ENCODE measurements around the gene CAMK1D. TPM values are rescaled to one million over a fixed set of nuclear protein-coding genes. Genes with fewer than 3 reads are reported as not detected.
"Not testable (repeated sequence)": the region's sequence is repeated elsewhere in the genome, so short reads cannot be mapped to it uniquely, and the experiment has no call there.

Gene CAMK1D
- total RNA-seq, 4 donors from 2014 or later, result 5.6 to 23.9 (median 7.4) TPM

DNA sequence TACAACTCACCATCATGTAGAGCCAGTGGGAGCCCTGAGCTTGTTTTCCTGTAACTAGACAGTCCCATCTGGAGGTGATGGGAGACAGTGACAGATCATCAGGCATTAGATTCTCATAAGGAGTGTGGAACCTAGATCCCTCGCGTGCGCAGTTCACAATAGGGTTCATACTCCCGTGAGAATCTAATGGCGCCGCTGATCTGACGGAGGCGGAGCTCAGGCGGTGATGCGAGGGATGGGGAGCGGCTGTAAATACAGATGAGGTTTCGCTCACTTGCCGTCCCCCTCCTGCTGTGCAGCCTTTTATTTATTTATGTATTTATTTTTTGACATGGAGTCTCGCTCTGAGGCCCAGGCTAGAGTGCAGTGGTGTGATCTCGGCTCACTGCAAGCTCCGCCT is 139.3 kb downstream of the CAMK1D start:
- H3K4me1 ChIP-seq, result peaks cover 0 to 18% (median 4%) of the 10 kb centered on the region in 4 donors
- H3K4me3 ChIP-seq, result no peak overlapping the region
- TF ChIP-seq, protein P1, sequence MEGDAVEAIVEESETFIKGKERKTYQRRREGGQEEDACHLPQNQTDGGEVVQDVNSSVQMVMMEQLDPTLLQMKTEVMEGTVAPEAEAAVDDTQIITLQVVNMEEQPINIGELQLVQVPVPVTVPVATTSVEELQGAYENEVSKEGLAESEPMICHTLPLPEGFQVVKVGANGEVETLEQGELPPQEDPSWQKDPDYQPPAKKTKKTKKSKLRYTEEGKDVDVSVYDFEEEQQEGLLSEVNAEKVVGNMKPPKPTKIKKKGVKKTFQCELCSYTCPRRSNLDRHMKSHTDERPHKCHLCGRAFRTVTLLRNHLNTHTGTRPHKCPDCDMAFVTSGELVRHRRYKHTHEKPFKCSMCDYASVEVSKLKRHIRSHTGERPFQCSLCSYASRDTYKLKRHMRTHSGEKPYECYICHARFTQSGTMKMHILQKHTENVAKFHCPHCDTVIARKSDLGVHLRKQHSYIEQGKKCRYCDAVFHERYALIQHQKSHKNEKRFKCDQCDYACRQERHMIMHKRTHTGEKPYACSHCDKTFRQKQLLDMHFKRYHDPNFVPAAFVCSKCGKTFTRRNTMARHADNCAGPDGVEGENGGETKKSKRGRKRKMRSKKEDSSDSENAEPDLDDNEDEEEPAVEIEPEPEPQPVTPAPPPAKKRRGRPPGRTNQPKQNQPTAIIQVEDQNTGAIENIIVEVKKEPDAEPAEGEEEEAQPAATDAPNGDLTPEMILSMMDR (IDR thresholded peaks at IDR 0.05), result no peak
- TF ChIP-seq POLR2A (IDR thresholded peaks at IDR 0.05), result no peak
- no peaks in the 10 kb centered on the region for H3K36me3 ChIP-seq
- H3K27ac ChIP-seq, result no peak overlapping the region
- no peak for DNase-seq
- no peaks in the 10 kb centered on the region for H3K9me3 ChIP-seq
- no peaks in the 10 kb centered on the region for H3K27me3 ChIP-seq

DNA sequence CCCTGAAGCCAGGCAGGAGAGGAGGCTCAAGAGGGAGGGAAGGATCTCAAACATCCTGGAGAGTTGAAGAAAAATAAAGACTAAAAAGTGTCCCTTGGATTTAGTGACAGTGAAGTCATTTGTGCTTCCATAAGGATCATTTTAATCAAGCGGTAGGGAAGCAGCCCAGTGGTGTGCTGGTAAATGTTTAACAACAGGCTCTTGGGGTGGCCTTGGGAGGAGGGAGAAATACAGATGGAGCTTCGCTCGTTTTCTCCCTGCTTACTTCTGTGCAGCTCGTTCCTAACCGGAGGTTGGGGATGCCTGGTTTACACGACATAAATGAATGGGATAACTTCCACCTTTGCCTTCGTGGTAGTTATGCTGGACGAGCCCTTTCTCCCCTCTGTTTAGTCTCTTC is 140.0 kb downstream of the CAMK1D start:
- TF ChIP-seq, protein P1 (IDR thresholded peaks at IDR 0.05), result no peak
- TF ChIP-seq POLR2A (IDR thresholded peaks at IDR 0.05), result no peak
- peaks cover 0 to 12% (median 4%) of the 10 kb centered on the region in 4 donors for H3K4me1 ChIP-seq
- H3K4me3 ChIP-seq, result no peak overlapping the region
- no peaks in the 10 kb centered on the region for H3K36me3 ChIP-seq
- H3K9me3 ChIP-seq, result no peaks in the 10 kb centered on the region
- no peak for DNase-seq
- H3K27ac ChIP-seq, result no peak overlapping the region
- no peaks in the 10 kb centered on the region for H3K27me3 ChIP-seq

DNA sequence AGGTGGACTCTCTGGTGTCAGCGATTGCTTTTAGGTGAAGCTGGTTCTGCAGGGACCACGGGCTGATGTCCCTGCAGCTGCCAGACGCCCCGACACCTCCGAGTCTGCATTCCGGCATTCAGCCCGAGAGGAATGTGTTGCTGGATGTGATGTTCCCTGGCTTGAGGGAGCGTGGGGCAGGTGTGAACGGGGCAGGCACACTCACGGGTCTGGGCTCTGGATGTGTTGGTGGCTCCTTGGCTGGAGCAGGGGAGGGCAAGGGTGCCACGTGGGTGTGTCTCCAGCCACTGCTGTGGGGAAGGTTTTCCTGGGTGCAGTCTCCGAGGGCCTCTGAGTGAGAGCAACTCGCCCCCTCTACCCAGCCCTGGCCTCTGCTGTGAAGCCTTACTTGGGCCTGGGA is 140.5 kb downstream of the CAMK1D start:
- Histone ChIP-seq H3K27me3 (no peaks in the 10 kb centered on the region), H3K4me3 (no peak overlapping the region), H3K9me3 (no peaks in the 10 kb centered on the region), H3K4me1 (peaks cover 0 to 9% (median 3%) of the 10 kb centered on the region in 4 donors), H3K36me3 (no peaks in the 10 kb centered on the region), H3K27ac (no peak overlapping the region)
- no peak for DNase-seq
- TF ChIP-seq, protein P1 (IDR thresholded peaks at IDR 0.05), result no peak
- no peak for TF ChIP-seq POLR2A (IDR thresholded peaks at IDR 0.05)

DNA sequence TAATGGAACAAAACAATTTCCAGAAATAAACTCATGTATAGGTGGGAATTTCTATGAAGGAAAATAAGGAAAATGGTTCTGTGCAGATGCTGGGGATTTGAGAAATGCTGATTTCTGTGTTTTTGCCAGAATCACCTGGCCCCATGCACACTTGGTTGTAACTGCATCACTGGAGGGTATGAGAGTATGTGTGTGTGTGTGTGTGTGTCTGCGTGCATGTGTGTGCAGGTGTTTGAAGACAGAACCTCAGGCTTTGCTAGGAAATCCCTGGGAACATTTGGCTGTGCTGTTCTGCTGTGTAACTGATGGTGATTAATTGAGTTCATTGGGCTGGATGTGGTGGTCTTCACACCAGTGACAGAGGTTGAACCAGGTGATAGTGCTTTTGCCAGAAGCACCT is 141.6 kb downstream of the CAMK1D start:
- TF ChIP-seq, protein P1 (IDR thresholded peaks at IDR 0.05), result no peak
- TF ChIP-seq POLR2A (IDR thresholded peaks at IDR 0.05), result no peak
- H3K36me3 ChIP-seq, result no peaks in the 10 kb centered on the region
- H3K4me1 ChIP-seq, result no peaks in the 10 kb centered on the region
- H3K9me3 ChIP-seq, result no peaks in the 10 kb centered on the region
- DNase-seq, result no peak
- no peak overlapping the region for H3K27ac ChIP-seq
- no peaks in the 10 kb centered on the region for H3K27me3 ChIP-seq
- H3K4me3 ChIP-seq, result no peak overlapping the region

DNA sequence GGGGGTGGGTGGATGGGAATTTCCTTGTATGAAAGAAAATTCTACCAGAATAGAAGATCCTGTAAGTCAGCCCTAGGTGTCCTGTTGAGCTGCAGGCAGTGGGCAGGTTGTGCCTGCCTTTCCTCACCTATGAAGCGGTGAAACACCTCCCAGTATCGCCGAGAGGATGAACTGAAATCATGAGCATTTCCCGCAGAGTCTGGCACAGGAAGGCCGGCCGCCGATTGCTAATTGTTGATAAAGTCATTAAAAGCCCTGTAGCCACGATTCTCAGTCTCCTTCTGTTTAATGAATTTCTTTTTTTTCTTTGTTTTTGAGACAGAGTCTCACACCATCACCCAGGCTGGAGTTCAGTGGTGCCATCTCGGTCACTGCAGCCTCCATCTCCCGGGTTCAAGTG is 142.1 kb downstream of the CAMK1D start:
- Histone ChIP-seq H3K4me3 (no peak overlapping the region), H3K4me1 (no peaks in the 10 kb centered on the region), H3K9me3 (no peaks in the 10 kb centered on the region), H3K27me3 (no peaks in the 10 kb centered on the region), H3K27ac (no peak overlapping the region), H3K36me3 (no peaks in the 10 kb centered on the region)
- DNase-seq, result no peak
- TF ChIP-seq, protein P1 (IDR thresholded peaks at IDR 0.05), result no peak
- TF ChIP-seq POLR2A (IDR thresholded peaks at IDR 0.05), result no peak

DNA sequence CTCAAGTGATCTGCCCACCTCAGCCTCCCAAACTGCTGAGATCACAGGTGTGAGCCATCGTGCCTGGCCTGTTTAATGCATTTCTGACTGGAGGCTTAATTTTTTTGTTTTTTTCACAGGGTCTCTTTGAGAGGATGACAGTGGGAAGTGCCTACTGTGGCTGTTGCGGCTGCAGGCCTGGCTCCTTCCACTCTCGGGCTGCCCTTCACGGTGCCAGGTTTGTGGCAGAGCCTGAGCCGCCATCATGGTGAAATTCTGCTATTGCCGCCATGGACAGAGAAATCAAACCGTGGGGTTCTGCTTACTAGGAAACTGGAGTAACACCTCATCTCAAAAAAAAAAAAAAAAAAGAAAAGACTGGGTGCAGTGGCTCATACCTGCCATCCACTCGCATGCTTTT is 142.7 kb downstream of the CAMK1D start:
- H3K4me1 ChIP-seq, result no peaks in the 10 kb centered on the region
- H3K27me3 ChIP-seq, result no peaks in the 10 kb centered on the region
- H3K9me3 ChIP-seq, result no peaks in the 10 kb centered on the region
- no peak for DNase-seq
- no peak overlapping the region for H3K4me3 ChIP-seq
- no peaks in the 10 kb centered on the region for H3K36me3 ChIP-seq
- no peak for TF ChIP-seq POLR2A (IDR thresholded peaks at IDR 0.05)
- TF ChIP-seq, protein P1 (IDR thresholded peaks at IDR 0.05), result no peak
- H3K27ac ChIP-seq, result no peak overlapping the region

DNA sequence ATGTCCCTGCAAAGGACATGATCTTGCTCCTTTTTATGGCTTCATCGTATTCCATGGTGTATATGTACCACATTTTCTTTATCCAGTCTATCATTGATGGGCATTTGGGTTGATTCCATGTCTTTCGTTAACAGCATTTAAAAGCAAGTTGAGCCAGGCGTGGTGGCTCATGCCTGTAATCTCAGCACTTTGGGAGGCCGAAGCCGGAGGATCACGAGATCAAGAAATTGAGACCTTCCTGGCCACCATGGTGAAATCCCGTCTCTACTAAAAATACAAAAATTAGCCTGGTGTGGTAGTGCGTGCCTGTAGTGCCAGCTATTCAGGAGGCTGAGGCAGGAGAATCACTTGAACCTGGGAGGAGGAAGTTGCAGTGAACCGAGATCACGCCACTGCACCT is 147.7 kb downstream of the CAMK1D start:
- not testable (repeated sequence) for H3K36me3 ChIP-seq, H3K27me3 ChIP-seq, H3K27ac ChIP-seq, H3K4me3 ChIP-seq, H3K9me3 ChIP-seq
- peaks cover 0 to 24% (median 0%) of the 10 kb centered on the region in 4 donors for H3K4me1 ChIP-seq
- peak in 1 of 3 donors; percentile 22 for DNase-seq
